HCT116 (cell line): ENCODE data around the gene SLC7A11. TPM values are rescaled to one million over a fixed set of nuclear protein-coding genes. Genes with fewer than 3 reads are reported as not detected.

ENCODE experiments used
- ATAC-seq: fragments of 200-7000 bp; cut with Tn5 transposase; 2 replicates; pipeline ENCODE4 v1.9.1; 2020; ENCODE audit warnings: mild to moderate bottlenecking, moderate library complexity
- BruUV-seq: library from RNA; stranded (reverse); fragments of 400-500 nt; replicated peaks from 2 replicates; lab custom pipeline; 2021; lab: Mats Ljungman, UMichigan
- CTCF ChIA-PET: fragments of 300-600 bp; sonication (Branson Sonifier 250); formaldehyde crosslinking; loops from one replicate; lab custom pipeline; 2021; ENCODE audit warnings: antibody characterized with exemption; lab: Charles Lee
- POLR2A ChIA-PET: fragments of 300-600, 350-600 bp; sonication (Branson Sonifier 250); formaldehyde crosslinking; loops from one replicate; lab custom pipeline; 2021; ENCODE audit warnings: antibody characterized with exemption; lab: Charles Lee
- RAD21 ChIA-PET, 2 experiments: fragments of 300-600 bp; sonication (Branson Sonifier 250); formaldehyde crosslinking; loops; one replicate each; lab custom pipeline; 2023; ENCODE audit warnings: low total read pairs in 2 of 2; ENCODE audit not compliant: uncharacterized antibody in 2 of 2, unreplicated experiment in 2 of 2, low non-redundant PET in 1 of 2; lab: Charles Lee
- DNase-seq: peaks from one replicate; pipeline ENCODE4 v3.0.0-alpha.2; 2010; ENCODE audit warnings: low read depth, low spot score
- H2AFZ ChIP-seq: fragments of 200-600 bp; shearing (Covaris generic), sonication (generic); 2 replicates; pipeline ENCODE4 v1.6.1; 2017; ENCODE audit warnings: low read depth, mixed run types, mixed read lengths, antibody characterized with exemption, low read length; ENCODE audit not compliant: poor library complexity, severe bottlenecking
- H3K27ac ChIP-seq: 2 replicates; pipeline ENCODE4 v1.5.1; 2012; ENCODE audit warnings: low read depth, low read length
- H3K27me3 ChIP-seq: fragments of 200-600 bp; sonication (generic); 2 replicates; pipeline ENCODE4 v1.6.1; 2016; ENCODE audit warnings: mixed run types, low read length, mixed read lengths; ENCODE audit not compliant: insufficient read depth
- H3K36me3 ChIP-seq, 2 experiments: fragments of 200-500 bp in 1 of 2; fragments of 200-600 bp in 1 of 2; sonication (Bioruptor generic) in 1 of 2; sonication (generic) in 1 of 2; 2 replicates each; pipeline versions ENCODE4 v1.5.1 to v1.6.1; 2014 to 2016; ENCODE audit warnings: low read length in 2 of 2, inconsistent platforms in 1 of 2, mixed read lengths in 1 of 2, mixed run types in 1 of 2; ENCODE audit not compliant: insufficient read depth in 2 of 2, control insufficient read depth in 1 of 2
- H3K4me1 ChIP-seq, 2 experiments: fragments of 200-600 bp in 1 of 2; sonication (generic) in 1 of 2; 2 replicates each; pipeline versions ENCODE4 v1.5.1 to v1.6.1; 2012 to 2017; ENCODE audit warnings: low read length in 2 of 2, inconsistent platforms in 1 of 2, mild to moderate bottlenecking in 1 of 2, mixed read lengths in 1 of 2, mixed run types in 1 of 2, moderate library complexity in 1 of 2; ENCODE audit not compliant: insufficient read depth in 2 of 2, control insufficient read depth in 1 of 2
- H3K4me2 ChIP-seq: fragments of 200-600 bp; sonication (generic); 2 replicates; pipeline ENCODE4 v1.6.1; 2017; ENCODE audit warnings: mixed run types, low read length, mixed read lengths
- H3K4me3 ChIP-seq, 2 experiments: fragments of 200-600 bp in 1 of 2; sonication (generic) in 1 of 2; replicated peaks in 1 of 2; 2 replicates each; pipeline ENCODE4 v1.5.1; 2011 to 2016; ENCODE audit warnings: low read length in 2 of 2, control low read depth in 1 of 2, low read depth in 1 of 2, mild to moderate bottlenecking in 1 of 2, mixed read lengths in 1 of 2, mixed run types in 1 of 2
- H3K79me2 ChIP-seq: fragments of 200-600 bp; sonication (generic); 2 replicates; pipeline ENCODE4 v1.6.1; 2017; ENCODE audit warnings: mild to moderate bottlenecking, mixed run types, low read length, moderate library complexity, mixed read lengths; ENCODE audit not compliant: insufficient read depth
- H3K9ac ChIP-seq: fragments of 200-600 bp; sonication (generic); 2 replicates; pipeline ENCODE4 v1.6.1; 2016; ENCODE audit warnings: low read length, mixed read lengths
- H3K9me2 ChIP-seq: fragments of 200-600 bp; sonication (generic), shearing (Covaris generic); 2 replicates; pipeline ENCODE4 v1.6.1; 2017; ENCODE audit warnings: mixed run types, mild to moderate bottlenecking, moderate library complexity; ENCODE audit not compliant: insufficient read depth
- H3K9me3 ChIP-seq, 2 experiments: fragments of 200-500 bp in 1 of 2; fragments of 200-600 bp in 1 of 2; sonication (Bioruptor generic) in 1 of 2; sonication (generic) in 1 of 2; 2 replicates each; pipeline ENCODE4 v1.6.1; 2014 to 2017; ENCODE audit warnings: low read length in 2 of 2, mixed read lengths in 2 of 2, inconsistent platforms in 1 of 2, low read depth in 1 of 2, mild to moderate bottlenecking in 1 of 2, mixed run types in 1 of 2, moderate library complexity in 1 of 2; ENCODE audit not compliant: control insufficient read depth in 1 of 2, insufficient read depth in 1 of 2
- H4K20me1 ChIP-seq: fragments of 200-600 bp; sonication (generic), shearing (Covaris generic); 2 replicates; pipeline ENCODE4 v1.6.1; 2017; ENCODE audit warnings: mixed run types, mild to moderate bottlenecking, moderate library complexity; ENCODE audit not compliant: insufficient read depth
- ATF3 ChIP-seq: IDR thresholded peaks from 2 replicates; pipeline ENCODE4 v1.6.1; 2012
- JUND ChIP-seq: IDR thresholded peaks from 2 replicates; pipeline ENCODE4 v1.6.1; 2012
- MAX ChIP-seq: IDR thresholded peaks from 2 replicates; pipeline ENCODE4 v1.6.1; 2012
- RAD21 ChIP-seq: IDR thresholded peaks from 2 replicates; pipeline ENCODE4 v1.6.1; 2012; ENCODE audit warnings: low read depth, mild to moderate bottlenecking
- REST ChIP-seq: IDR thresholded peaks from 2 replicates; pipeline ENCODE4 v1.6.1; 2012; ENCODE audit warnings: low read depth
- SRF ChIP-seq: IDR thresholded peaks from 2 replicates; pipeline ENCODE4 v1.6.1; 2012; ENCODE audit warnings: low read depth
- TCF7L2 ChIP-seq: IDR thresholded peaks from 2 replicates; pipeline ENCODE4 v1.7.0; 2011; ENCODE audit warnings: borderline replicate concordance, inconsistent platforms; ENCODE audit not compliant: insufficient read depth, insufficient read length; ENCODE audit errors: extremely low read depth
- ZFX ChIP-seq: fragments of 450-650 bp; IDR thresholded peaks from 2 replicates; pipeline ENCODE4 v1.6.1; 2017
- intact Hi-C: fragments of 100-400 bp; cut with micrococcal nuclease; formaldehyde crosslinking; loops from 2 replicates; pipeline ENCODE4 v1.10.0; 2022
- total RNA-seq: library from RNA; stranded (reverse); gene quantifications from one replicate; pipeline ENCODE4 v1.2.1, GENCODE V29; 2021; ENCODE audit not compliant: unreplicated experiment
- TF ChIP-seq, protein P1 (sequence below): IDR thresholded peaks from 2 replicates; pipeline ENCODE4 v1.6.1; 2011; ENCODE audit warnings: mild to moderate bottlenecking, low read length, moderate library complexity; ENCODE audit not compliant: insufficient replicate concordance; ENCODE audit errors: extremely low read depth

Gene SLC7A11
- total RNA-seq, 1 experiment from 2014 or later = 45.8 TPM

GRCh38 chr4:138196153-138196552 lies 46.0 kb downstream of the SLC7A11 start:
- intact Hi-C loops = no loop called here
- CTCF ChIA-PET = no interaction called here

More at GRCh38 chr4:138196153-138196552, 46.0 kb downstream of the SLC7A11 start:
- H3K27me3 ChIP-seq = no peaks in the 10 kb centered on the region
- no peak overlapping the region for H2AFZ ChIP-seq
- no peaks in the 10 kb centered on the region for H3K9me3 ChIP-seq
- no peak overlapping the region for H3K27ac ChIP-seq
- no peak for DNase-seq
- no peak overlapping the region for H3K4me2 ChIP-seq
- BruUV-seq = no TSS peak
- ATAC-seq = no peak
- no peaks in the 10 kb centered on the region; the same call in 1 of the 2 replicates for H3K9me2 ChIP-seq
- H3K79me2 ChIP-seq = no peaks in the 10 kb centered on the region
- no peaks in the 10 kb centered on the region for H3K36me3 ChIP-seq
- peaks cover 16 to 41% of the 10 kb centered on the region in 2 experiments for H3K4me1 ChIP-seq
- H3K4me3 ChIP-seq = no peak overlapping the region
- TF ChIP-seq ATF3 = no peak
- no peak for TF ChIP-seq MAX
- TF ChIP-seq RAD21 = no peak
- no peak for TF ChIP-seq ZFX
- TF ChIP-seq TCF7L2 = no peak
- no peak for TF ChIP-seq SRF
- TF ChIP-seq REST = no peak
- TF ChIP-seq, protein P1, sequence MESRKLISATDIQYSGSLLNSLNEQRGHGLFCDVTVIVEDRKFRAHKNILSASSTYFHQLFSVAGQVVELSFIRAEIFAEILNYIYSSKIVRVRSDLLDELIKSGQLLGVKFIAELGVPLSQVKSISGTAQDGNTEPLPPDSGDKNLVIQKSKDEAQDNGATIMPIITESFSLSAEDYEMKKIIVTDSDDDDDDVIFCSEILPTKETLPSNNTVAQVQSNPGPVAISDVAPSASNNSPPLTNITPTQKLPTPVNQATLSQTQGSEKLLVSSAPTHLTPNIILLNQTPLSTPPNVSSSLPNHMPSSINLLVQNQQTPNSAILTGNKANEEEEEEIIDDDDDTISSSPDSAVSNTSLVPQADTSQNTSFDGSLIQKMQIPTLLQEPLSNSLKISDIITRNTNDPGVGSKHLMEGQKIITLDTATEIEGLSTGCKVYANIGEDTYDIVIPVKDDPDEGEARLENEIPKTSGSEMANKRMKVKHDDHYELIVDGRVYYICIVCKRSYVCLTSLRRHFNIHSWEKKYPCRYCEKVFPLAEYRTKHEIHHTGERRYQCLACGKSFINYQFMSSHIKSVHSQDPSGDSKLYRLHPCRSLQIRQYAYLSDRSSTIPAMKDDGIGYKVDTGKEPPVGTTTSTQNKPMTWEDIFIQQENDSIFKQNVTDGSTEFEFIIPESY = no peak
- TF ChIP-seq JUND = no peak
- TF ChIP-seq, all 23 proteins: peak for 0
- RAD21 ChIA-PET = no interaction called here
- no peaks in the 10 kb centered on the region for H4K20me1 ChIP-seq
- H3K9ac ChIP-seq = no peak overlapping the region
- POLR2A ChIA-PET = no interaction called here
